Measurements from ENCODE around the gene NGEF. TPM values are rescaled to one million over a fixed set of nuclear protein-coding genes. Genes with fewer than 3 reads are reported as not detected.
A peak's percentile ranks its signal among the peaks of the same experiment; 100 is the strongest.

Gene NGEF
- polyA plus RNA-seq, 3 donors, result not detected

GRCh38 chr2:232955856-232956255 is 57.2 kb downstream of the NGEF start:
- intact Hi-C loops (cut with micrococcal nuclease), result no loop called here
- H3K27ac Mint-ChIP-seq, result peak overlapping the region; percentile 46 to 82 (median 77)
- no peak overlapping the region for H3K4me3 ChIP-seq (replicated peaks in 1 of 3; ENCODE audit: low read depth in 2 of 3, low read length in 3 of 3)
- peak overlapping the region in 1 of 2 donors; percentile 49 for H3K4me3 Mint-ChIP-seq
- H3K36me3 Mint-ChIP-seq, result no peaks in the 10 kb centered on the region
- H3K4me2 ChIP-seq (replicated peaks; ENCODE audit: extremely low read depth, low read length, poor library complexity, severe bottlenecking), result peak overlapping the region; percentile 2
- peaks cover 3 to 16% (median 4%) of the 10 kb centered on the region in 7 donors for H3K9me3 Mint-ChIP-seq
- H3K4me1 ChIP-seq (ENCODE audit: control insufficient read depth in 1 of 2, insufficient read depth in 2 of 2, low read length in 2 of 2), result peaks cover 14 to 15% of the 10 kb centered on the region in 2 donors
- no peaks in the 10 kb centered on the region for H3K79me2 ChIP-seq (ENCODE audit: insufficient read depth, low read length)
- TF ChIP-seq, protein P1, sequence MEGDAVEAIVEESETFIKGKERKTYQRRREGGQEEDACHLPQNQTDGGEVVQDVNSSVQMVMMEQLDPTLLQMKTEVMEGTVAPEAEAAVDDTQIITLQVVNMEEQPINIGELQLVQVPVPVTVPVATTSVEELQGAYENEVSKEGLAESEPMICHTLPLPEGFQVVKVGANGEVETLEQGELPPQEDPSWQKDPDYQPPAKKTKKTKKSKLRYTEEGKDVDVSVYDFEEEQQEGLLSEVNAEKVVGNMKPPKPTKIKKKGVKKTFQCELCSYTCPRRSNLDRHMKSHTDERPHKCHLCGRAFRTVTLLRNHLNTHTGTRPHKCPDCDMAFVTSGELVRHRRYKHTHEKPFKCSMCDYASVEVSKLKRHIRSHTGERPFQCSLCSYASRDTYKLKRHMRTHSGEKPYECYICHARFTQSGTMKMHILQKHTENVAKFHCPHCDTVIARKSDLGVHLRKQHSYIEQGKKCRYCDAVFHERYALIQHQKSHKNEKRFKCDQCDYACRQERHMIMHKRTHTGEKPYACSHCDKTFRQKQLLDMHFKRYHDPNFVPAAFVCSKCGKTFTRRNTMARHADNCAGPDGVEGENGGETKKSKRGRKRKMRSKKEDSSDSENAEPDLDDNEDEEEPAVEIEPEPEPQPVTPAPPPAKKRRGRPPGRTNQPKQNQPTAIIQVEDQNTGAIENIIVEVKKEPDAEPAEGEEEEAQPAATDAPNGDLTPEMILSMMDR (IDR thresholded peaks at IDR 0.05), result no peak
- H3K27me3 ChIP-seq (ENCODE audit: control insufficient read depth in 2 of 2, insufficient read depth in 2 of 2, low read length in 2 of 2), result no peaks in the 10 kb centered on the region
- peak overlapping the region; percentile 10 to 23 for H3K27ac ChIP-seq (ENCODE audit: low read depth in 1 of 2, low read length in 2 of 2)
- peaks cover 6 to 16% (median 11%) of the 10 kb centered on the region in 3 donors for H3K27me3 Mint-ChIP-seq (ENCODE audit: low read depth in 3 of 3)
- no peaks in the 10 kb centered on the region for H3K36me3 ChIP-seq (replicated peaks in 1 of 2; ENCODE audit: control insufficient read depth in 1 of 2, insufficient read depth in 2 of 2, low read length in 2 of 2)
- H3K9me3 ChIP-seq (replicated peaks in 1 of 2; ENCODE audit: control insufficient read depth in 1 of 2, insufficient read depth in 1 of 2, low read length in 2 of 2), result peaks cover 0 to 5% of the 10 kb centered on the region in 2 donors
- H3K4me1 Mint-ChIP-seq, result peaks cover 13% of the 10 kb centered on the region
- no peak overlapping the region for H2AFZ ChIP-seq (ENCODE audit: insufficient read depth, low read depth, low read length, poor library complexity, severe bottlenecking)
- DNase-seq, result peak; percentile 39 to 46 (median 44)
- H4K20me1 ChIP-seq (ENCODE audit: insufficient read depth, low read length), result no peaks in the 10 kb centered on the region
- no peak overlapping the region for H3K9ac ChIP-seq (ENCODE audit: insufficient read depth, low read length, poor library complexity, severe bottlenecking)
- WGBS (ENCODE audit: insufficient coverage), result 0% methylated on average over 2 of the region's 5 CpGs

- H3K27ac Mint-ChIP-seq, result no peak overlapping the region
- no peak overlapping the region for H3K4me2 ChIP-seq (replicated peaks; ENCODE audit: extremely low read depth, low read length, poor library complexity, severe bottlenecking)
- no peaks in the 10 kb centered on the region for H3K27me3 ChIP-seq (ENCODE audit: control insufficient read depth in 2 of 2, insufficient read depth in 2 of 2, low read length in 2 of 2)
- H3K4me3 Mint-ChIP-seq, result no peak overlapping the region
- no peak overlapping the region for H3K27ac ChIP-seq (ENCODE audit: low read depth in 1 of 2, low read length in 2 of 2)
- H4K20me1 ChIP-seq (ENCODE audit: insufficient read depth, low read length), result no peaks in the 10 kb centered on the region
- H3K36me3 ChIP-seq (replicated peaks in 1 of 2; ENCODE audit: control insufficient read depth in 1 of 2, insufficient read depth in 2 of 2, low read length in 2 of 2), result no peaks in the 10 kb centered on the region
- H3K9ac ChIP-seq (ENCODE audit: insufficient read depth, low read length, poor library complexity, severe bottlenecking), result no peak overlapping the region
- H3K9me3 Mint-ChIP-seq, result peaks cover 3 to 11% (median 4%) of the 10 kb centered on the region in 7 donors
- H3K36me3 Mint-ChIP-seq, result no peaks in the 10 kb centered on the region
- no peak overlapping the region for H3K4me3 ChIP-seq (replicated peaks in 1 of 3; ENCODE audit: low read depth in 2 of 3, low read length in 3 of 3)
- peaks cover 0 to 5% of the 10 kb centered on the region in 2 donors for H3K9me3 ChIP-seq (replicated peaks in 1 of 2; ENCODE audit: control insufficient read depth in 1 of 2, insufficient read depth in 1 of 2, low read length in 2 of 2)
- TF ChIP-seq, protein P1 (IDR thresholded peaks at IDR 0.05), result no peak
- peaks cover 14 to 15% of the 10 kb centered on the region in 2 donors for H3K4me1 ChIP-seq (ENCODE audit: control insufficient read depth in 1 of 2, insufficient read depth in 2 of 2, low read length in 2 of 2)
- intact Hi-C loops (cut with micrococcal nuclease), result no loop called here
- peaks cover 13% of the 10 kb centered on the region for H3K4me1 Mint-ChIP-seq
- H3K79me2 ChIP-seq (ENCODE audit: insufficient read depth, low read length), result no peaks in the 10 kb centered on the region
- no peak for DNase-seq
- H3K27me3 Mint-ChIP-seq (ENCODE audit: low read depth in 3 of 3), result peaks cover 6 to 15% (median 12%) of the 10 kb centered on the region in 3 donors
- 96% methylated on average over 9 of the region's 10 CpGs for WGBS (ENCODE audit: insufficient coverage)
- H2AFZ ChIP-seq (ENCODE audit: insufficient read depth, low read depth, low read length, poor library complexity, severe bottlenecking), result no peak overlapping the region
These were observed 58.4 kb downstream of the NGEF start for GRCh38 chr2:232954691-232955090.

Data from CD14-positive monocyte (primary cell).